LoVo (cell line): ENCODE results near the gene EMILIN3.

Experiments used
- DNase-seq: peaks from one replicate; pipeline ENCODE4 v3.0.0-alpha.2; 2016; ENCODE audit warnings: low spot score

Gene EMILIN3, protein sequence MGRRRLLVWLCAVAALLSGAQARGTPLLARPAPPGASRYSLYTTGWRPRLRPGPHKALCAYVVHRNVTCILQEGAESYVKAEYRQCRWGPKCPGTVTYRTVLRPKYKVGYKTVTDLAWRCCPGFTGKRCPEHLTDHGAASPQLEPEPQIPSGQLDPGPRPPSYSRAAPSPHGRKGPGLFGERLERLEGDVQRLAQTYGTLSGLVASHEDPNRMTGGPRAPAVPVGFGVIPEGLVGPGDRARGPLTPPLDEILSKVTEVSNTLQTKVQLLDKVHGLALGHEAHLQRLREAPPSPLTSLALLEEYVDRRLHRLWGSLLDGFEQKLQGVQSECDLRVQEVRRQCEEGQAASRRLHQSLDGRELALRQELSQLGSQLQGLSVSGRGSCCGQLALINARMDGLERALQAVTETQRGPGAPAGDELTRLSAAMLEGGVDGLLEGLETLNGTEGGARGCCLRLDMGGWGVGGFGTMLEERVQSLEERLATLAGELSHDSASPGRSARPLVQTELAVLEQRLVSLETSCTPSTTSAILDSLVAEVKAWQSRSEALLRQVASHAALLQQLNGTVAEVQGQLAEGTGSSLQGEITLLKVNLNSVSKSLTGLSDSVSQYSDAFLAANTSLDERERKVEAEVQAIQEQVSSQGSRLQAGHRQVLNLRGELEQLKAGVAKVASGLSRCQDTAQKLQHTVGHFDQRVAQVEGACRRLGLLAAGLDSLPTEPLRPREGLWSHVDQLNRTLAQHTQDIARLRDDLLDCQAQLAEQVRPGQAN

DNA sequence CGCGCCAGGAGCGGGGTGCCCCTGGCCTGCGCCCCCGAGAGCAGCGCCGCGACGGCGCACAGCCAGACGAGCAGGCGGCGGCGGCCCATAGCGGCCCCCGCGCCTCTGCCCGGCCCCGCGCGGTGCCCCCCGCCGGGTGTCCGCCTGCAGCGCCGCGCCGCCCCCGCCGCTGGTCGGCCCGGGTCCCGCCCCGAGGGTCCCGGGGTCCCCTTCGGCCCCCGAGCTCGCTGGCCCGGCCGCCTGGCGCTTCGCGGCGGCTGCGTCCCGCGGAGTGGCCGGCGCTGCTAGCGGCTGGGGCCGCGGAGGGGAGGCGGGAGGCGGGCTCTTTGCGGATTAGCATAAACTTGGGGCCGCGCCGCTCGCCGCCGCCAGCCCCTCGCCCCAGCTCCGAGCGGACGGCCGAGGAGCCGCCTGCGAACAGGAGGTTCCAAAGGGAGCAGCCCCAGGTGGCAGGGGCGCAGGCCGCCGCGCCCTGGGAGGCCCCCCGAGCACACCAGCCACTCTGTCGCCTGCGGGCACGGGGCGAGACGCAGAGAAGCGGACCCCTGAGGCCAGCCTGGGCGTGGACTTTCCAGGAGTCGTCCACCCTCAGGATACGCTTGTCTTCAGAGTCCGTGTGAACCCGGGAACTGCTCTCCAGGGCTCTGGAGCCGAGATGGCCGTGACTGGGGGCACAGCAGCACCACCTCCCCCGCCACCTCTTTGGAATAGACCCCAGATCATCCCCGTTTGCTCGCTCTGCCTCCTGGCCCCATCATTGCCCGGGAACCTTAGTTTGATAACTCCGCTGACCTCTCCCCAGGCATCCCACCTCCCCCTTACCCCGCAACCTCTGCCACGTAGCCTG, at the start of gene EMILIN3:
EMILIN3 (minus strand) TSS at position 273 of the 847 bp plus-strand sequence; CDS start at position 89, 184 bp downstream.
- no peak for DNase-seq

DNA sequence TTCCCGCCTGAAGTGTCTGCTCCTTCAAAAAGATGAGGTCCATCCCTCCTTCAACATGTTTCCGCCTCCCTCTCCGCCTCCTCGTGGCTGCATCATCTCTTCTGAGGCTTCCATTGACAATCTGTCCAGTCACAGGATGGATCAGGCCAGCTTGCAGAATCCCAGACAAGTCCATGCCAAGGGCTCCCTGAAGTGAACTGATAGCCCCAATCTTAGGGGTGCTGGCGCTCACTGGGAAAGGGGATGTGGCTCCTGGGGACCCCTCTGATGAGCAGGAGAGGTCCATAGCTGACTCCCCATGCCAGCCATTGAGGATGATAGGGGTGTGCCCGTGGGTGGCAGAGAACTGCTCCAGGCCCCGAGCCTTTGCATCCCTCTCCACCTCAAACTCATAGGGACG, 48.6 kb upstream of the EMILIN3 start:
- DNase-seq = no peak

DNA sequence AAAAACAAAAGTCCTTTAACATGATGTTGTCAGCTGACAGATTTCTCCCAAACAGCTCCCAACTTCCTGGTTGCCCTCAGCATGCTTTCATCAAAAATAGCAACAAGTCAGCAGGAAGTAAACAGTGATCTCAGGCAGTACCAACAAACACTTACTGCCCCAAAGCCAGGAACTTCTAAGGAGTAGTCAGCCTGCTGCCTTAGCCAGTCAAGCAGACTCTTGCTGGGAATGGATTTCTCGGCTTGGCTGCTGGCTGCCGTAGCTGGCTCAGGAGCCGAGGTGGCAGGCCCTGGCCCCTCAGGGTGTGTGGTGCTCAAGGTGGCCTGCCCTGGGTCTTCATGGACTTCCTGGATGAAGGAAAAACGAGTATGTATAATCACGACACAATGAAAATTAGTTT, 46.6 kb upstream of the EMILIN3 start:
- DNase-seq = no peak

DNA sequence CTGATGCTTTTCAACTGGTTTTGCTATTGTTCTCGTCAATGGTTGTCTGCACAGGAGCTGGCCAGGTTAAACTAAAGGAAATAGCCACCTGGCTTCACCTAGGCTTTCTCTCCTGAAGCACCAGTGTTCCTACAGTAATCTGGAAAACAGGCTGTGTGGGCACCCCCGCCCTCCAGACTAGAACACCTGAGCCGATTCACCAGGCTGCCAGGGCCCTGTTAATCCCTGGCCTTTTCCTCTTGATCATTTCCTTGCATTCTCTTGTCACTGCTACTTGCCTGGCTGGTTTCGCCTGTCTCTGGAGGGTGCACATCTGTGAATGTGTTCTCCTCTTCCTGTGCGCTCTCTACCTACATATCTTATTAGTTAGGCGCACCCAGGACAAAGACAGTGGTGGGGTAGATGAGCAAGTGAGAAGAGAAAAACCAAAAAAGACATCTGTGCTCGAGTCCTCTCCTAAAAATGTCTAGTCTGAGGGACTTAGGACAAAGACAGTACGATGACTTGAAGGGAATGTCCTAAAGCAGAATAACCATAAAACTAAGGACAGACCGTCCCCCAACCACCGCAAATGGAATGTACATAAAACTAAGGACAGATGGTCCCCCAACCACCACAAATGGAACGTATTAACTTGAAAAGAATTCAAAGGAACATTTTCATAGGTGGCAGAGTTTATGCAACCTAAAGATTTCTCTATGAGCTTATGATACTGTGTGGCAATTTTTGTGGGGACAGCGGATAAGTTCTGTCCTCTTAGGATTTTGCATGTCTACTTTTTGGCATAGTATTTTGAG, 45.9 kb upstream of the EMILIN3 start:
- DNase-seq = no peak

DNA sequence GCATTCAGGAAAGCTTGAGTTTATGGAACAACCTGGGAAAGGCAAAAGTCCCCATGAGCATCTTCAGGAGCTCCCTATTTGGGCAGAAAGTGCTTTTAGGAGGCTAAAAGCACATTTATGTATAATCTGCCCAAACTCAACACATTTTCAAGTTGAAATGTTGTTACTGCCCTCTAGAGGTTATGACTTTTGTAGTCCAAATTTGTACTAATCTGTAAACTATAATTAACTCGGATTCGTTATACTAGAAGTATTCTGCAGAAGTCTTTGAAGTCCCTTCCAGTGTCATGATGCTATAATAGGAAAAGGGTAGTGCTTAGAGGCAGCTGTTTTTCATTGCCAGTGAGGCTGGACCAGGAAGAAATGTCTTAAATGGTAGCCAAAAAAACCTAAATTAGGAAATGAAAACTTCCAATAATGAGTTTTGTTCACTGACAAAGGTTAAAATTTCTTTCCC, 44.8 kb upstream of the EMILIN3 start:
- no peak for DNase-seq

DNA sequence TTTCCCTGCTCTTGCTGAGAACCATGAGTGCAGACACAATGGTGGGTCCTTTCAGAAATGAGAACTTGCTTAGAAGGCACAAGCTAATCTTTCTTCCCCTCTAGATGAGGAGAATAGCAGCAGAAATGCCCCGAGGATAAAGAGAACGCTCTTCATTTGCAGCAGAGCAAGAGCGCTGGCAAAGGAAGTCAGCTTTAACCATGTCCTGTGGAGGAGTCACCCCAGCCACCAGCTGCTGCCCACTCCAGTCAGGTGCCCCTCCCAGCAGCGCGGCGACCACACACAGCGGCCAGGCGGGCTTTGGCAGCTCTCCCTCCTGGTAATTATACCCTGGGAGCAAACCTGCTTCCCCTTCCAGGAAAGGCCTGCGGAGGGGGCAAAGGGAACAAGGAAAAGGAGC, 42.4 kb upstream of the EMILIN3 start:
- DNase-seq = no peak

DNA sequence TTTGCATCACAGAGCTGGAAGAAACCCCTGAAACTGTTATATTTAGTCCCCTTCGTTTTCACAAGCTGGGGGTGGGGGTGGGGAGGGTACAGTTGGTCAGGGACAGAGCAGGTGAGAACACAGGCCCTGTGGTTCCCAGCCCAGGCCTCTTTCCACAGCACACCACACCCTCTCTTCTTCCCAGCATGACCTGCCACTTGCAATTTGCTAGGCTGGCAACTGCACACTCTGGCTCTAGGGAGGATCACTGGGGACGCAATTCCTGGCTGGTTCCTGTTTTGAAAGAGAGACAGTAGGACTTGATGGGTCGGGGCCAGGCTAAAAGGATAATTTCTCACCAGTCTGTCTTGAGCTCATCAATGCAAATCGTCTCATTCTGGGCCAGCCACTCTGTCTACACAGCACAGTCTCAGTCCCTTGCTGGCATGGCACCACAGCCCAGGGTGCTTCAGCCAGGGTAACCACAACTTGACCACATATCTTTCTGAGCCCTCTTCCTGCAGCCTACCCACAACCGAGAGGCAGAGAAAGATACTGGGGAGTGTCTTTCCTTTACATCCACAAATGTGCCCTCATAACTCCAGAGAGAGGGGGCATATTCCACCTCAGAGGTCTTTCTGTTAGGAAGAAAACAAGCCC, 41.7 kb upstream of the EMILIN3 start:
- DNase-seq = no peak

DNA sequence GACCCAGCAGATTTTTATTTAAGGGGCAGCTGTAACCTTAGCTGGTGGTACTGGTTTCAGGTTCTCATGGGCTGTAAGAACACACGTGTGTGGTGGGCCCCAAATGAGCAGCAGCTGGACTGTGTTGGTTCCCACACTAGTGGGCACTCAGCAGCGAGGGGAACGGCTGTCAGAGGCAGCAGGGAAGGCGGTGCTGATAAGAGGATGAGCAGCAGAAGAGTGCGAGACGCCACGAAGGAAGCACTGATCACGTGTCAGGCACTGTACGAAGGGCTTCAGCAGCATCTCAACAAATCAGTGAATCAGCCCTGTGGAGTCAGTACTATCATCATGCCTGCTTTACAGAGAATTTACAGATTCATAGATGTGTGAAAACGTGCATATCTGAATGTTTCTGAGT, 41.0 kb upstream of the EMILIN3 start:
- DNase-seq = no peak

DNA sequence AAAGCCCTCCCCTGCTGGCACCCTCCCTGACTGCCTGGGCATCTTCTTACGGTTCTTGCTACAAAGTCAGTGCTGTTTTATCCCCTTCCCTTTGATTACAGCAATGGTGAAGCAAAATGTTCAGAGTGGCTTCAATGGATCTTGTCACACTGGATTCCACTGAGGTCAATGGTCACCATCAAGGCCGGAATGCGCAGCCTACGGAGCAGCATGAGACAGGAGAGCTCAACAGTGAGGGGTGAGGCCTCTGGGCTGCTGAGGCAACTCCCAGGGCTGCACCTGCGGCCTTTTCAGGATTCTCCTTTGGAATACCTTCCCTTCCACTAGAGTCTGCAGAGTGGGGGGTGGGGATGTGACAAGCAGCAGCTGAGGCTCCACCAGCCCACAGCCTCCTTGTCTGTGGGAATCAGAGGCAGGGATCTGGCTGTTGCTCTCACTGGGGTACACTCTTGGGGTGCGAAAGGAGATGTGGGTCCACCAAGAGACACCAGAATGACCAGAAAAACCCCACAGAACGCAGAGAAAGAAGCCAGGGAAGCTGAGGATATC, 40.4 kb upstream of the EMILIN3 start:
- DNase-seq = no peak

DNA sequence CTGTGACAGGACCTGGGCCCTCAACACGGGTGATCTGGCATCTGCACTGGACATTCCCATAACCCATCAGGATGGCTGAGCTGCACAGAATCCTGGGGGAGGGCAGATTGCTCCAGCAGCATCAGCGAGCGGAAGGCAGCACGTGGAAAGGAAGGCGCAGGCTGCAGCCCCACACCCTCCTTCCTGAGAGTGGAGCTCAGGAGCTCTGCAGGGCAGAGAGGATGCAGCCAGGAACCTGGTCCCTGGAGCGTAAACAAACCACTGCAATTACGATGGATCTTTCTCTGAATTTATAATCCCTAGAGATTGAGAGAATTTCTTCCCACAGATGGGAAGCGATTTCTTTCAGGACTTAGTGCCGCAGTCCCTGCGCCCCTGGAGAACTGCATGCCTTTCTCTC, 39.7 kb upstream of the EMILIN3 start:
- no peak for DNase-seq

DNA sequence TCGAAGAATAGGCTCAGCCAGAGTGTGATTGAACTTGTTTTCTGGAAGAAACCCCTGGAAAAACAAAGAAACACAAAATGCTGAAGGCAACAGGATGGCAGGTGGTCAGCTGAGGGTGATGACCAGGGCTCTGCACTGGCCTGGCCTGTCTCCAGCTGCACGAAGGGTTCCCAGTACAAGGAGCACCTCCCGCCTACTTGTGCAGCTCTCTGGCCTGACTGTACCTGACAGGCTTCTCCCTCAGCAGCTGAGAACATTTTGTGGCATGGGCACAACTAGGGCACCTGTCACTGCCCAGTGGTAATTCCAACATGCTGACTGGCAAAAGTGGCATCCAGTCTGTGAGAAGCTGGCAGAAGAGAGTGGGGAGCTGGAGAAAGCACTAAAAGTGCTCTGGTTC, 38.8 kb upstream of the EMILIN3 start:
- no peak for DNase-seq

DNA sequence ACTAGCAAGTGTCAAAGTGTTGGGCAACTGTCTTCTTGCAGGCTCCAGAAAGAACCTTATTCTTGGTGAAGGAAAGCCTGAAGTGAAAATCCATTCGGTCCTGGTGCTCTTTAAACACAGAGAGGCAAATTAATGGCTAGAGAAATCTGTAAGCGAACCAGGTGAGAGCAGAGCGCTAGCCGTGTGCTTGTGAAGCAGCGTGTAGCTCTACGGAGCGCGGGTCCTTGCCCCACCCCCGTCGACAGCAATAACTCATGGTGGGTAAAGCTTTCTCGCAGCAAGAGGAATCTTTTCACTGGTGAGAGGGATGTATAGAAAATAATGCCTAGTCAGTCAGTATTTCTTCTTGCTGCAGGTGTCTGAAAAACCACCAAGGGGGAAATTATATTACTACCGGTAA, 37.0 kb upstream of the EMILIN3 start:
- DNase-seq = no peak

DNA sequence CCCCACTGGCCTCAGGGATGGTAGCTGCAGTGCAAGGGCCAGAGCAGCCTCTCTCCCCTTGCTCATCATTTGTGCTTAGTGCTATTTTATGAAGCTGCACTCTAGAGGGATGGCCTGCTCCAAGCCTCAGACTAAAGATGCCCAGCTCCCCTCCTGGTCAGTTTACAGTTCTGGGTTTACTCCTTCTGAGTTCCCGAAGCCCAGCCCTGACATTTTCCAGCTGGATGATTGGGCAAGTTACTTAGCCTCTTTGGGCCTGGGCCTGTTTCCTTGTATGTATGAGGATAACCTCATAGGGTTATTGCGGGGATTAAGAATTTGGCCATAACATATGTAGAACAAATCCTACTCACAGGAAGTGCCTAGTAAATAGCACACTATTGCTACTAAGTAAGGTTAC, 31.8 kb upstream of the EMILIN3 start:
- DNase-seq = no peak

DNA sequence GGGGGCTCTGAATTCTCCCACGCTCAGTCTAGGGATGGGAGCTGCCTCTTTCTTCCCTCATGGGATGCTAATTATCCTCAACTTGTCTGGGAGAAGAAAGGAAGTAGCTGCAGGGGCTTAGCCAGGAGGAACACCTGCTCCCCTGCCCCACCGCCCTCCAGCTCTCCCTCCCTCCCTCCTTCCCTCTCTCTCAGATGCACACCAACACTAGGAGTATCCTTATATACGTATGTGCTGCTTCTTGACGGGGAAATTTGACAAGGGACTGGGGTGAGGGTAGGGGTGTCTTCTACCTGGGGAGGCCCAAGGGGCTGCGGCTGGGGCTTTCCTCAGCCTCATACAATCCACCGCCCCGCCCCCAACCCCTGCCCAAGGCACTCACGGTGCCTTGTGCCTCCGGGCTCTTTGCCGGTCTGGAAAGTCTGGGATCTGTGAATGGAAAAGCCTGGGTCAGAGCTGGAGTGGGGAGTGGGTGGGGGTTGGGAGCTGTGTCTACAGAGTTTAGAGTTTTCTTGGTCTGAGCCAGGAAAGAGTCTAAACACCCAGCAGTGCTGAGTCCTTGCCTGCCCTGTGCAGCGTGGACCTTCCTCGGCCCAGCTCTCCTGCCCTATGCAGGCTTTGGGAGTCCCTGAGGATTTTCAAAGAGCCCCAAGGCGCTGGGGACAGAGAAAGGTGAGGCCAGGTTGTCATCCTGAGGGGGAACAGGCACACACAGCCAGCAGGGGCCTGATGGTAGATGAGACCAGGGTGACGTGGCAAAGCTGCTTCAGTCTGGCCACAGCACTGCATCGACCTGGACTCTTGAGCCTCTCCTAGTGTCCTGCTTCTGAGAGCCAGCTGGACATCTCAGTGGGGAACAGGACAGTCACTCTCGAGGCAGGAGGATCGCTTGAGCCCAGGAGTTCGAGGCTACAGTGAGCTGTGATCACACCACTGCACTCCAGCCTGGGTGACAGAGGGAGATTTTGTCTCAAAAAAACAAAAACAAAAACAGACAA, 29.3 kb upstream of the EMILIN3 start:
- no peak for DNase-seq

DNA sequence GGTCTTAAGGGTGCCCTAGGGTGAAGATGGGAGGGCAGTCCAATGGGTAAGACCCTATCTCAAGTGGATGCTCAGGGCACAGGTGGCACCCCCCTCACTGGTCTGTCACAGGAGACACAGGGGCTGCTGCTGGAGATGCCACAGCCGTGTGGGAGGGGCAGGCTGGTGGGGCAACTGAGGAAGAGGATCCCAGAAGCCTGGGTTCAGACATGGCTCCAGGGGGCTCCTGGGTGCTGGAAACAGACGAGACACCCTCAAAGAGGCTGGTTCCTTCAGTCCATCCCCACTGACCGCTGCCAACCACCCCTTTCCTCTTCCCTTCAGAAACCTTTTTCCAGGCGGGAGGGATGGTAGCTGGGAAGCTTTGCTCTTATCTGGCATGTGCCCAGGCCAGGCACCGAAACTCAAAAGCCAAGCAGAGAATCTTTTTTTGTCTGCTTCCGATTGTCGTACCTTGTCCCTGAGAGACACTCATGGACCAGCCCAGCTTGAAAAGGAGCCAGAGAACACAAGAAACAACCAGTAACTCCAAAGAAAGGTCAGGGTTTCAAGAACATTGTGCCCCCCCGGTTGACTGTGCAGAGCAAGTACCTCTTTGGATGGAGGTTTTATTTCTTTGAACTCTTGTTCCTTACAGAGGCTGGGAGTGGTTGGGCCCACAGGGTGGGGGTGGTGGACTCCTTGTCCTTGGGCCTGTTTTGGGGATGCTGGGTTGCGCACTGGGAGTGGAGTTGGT, 28.5 kb upstream of the EMILIN3 start:
- no peak for DNase-seq

DNA sequence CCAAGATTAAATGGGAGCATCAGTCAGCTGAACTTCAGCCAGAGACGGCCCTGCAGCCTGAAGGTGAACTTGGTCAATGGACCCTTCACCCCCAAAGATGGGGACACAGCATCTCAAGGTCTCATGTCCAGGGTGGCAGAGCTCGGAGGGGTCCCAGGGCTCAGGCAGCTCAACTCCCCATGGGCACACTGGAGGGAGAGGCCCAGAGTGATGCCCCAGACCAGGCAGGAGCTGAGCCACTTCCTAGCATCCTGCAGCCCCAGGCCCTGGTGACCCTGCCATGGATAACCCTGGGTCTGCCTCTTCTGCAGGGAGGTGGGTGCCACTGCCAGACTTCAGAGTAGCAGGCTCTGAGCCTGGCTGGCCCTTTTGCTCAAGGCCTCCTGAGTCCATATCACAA, 27.5 kb upstream of the EMILIN3 start:
- DNase-seq = no peak

DNA sequence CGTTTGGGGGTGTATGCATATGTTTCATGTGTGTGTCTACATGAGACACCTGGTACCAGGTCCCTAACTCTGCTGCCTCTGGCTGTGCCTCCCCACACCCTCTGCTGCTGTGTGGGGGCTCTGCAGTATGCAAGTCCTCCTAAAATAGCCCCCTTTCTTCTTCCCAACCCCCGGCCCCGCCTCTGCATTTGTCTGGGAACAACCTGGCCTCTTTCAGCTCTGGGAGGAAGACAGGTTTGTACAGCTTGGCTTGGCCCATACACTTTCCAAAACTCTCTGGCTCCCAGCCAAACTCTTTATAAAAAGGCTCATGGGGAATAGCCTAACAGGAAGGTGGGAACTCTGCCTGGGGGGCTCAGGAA, 27.1 kb upstream of the EMILIN3 start:
- no peak for DNase-seq

DNA sequence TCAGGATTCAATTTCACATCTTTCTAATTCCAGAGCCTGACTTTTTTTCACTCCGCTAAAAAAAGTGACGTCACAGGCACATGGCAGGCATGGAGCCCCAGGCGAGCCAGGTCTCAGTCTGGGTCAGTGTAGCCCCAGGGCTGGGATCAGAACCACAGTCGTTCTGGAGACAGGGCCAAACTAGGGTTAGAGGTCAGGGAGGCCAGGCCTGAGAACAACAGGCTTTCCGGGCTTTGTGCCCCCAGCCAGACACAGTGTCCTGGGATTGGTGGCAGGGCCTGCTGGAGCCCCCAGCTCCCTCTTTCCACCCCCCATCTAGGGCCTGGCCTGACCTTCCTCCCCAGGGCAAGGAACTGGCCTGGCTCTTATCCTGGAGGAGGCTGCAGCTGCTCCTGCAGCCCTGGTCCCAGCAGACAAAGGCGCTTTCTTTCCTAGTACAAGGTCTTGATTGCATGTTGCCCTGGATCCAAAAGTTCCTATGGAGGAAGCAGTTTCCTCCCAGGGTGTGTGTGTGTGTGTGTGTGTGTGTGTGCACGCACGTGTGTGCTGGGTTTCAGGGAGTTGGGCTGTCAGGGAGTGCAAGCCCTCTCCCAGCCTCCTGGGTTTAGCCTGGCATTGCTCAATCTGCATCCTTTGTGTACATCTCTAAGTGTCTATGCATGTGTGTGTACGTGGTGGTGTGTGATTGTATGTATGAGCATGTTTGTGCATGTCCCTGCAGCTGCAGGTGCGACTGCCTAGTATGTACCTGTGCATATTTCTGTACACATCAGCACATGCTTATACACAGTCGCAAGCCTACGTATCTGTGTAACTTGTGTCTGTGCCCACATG, 26.5 kb upstream of the EMILIN3 start:
- DNase-seq = no peak
